ENCODE measurements around the gene IPO11. TPM values are rescaled to one million over a fixed set of nuclear protein-coding genes. Genes with fewer than 3 reads are reported as not detected.

The IPO11 gene
- total and polyA plus RNA-seq, 7 experiments from 2014 or later = 5.9 to 29.0 (median 23.2) TPM

GRCh38 chr5:62568143-62568542 lies 155.6 kb downstream of the IPO11 start:
- Histone ChIP-seq H3K4me3 (ENCODE audit: low read length) (no peak overlapping the region), H3K36me3 (ENCODE audit: control insufficient read depth in 2 of 3, insufficient read depth in 3 of 3, low read length in 3 of 3) (peaks cover 0 to 23% (median 0%) of the 10 kb centered on the region in 3 experiments), H3K9me3 (ENCODE audit: control insufficient read depth in 2 of 3, low read length in 3 of 3) (peaks cover 0 to 13% (median 3%) of the 10 kb centered on the region in 3 experiments), H3K4me1 (ENCODE audit: control insufficient read depth in 2 of 2, insufficient read depth in 2 of 2, low read length in 2 of 2) (no peaks in the 10 kb centered on the region), H3K27me3 (ENCODE audit: control insufficient read depth in 2 of 2, insufficient read depth in 2 of 2, low read length in 2 of 2) (no peaks in the 10 kb centered on the region), H3K27ac (ENCODE audit: low read depth, low read length) (no peak overlapping the region)
- ChIA-PET CTCF (no interaction called here), POLR2A (no interaction called here)
- Mint-ChIP-seq H3K4me1 (peaks cover 0 to 13% (median 4%) of the 10 kb centered on the region in 7 donors), H3K36me3 (peaks cover 22 to 58% (median 52%) of the 10 kb centered on the region in 5 donors), H3K27ac (peak overlapping the region in 1 of 9 donors; percentile 48), H3K27me3 (no peaks in the 10 kb centered on the region), H3K9me3 (peaks cover 8 to 46% (median 20%) of the 10 kb centered on the region in 11 donors), H3K4me3 (no peak overlapping the region)
- ATAC-seq = no peak
- intact Hi-C loops (cut with micrococcal nuclease) = no loop called here
- no peak for DNase-seq

GRCh38 chr5:62568800-62569432 lies 156.4 kb downstream of the IPO11 start:
- Histone ChIP-seq H3K9me3 (ENCODE audit: control insufficient read depth in 2 of 3, low read length in 3 of 3) (peaks cover 0 to 13% (median 3%) of the 10 kb centered on the region in 3 experiments), H3K4me1 (ENCODE audit: control insufficient read depth in 2 of 2, insufficient read depth in 2 of 2, low read length in 2 of 2) (no peaks in the 10 kb centered on the region), H3K4me3 (ENCODE audit: low read length) (no peak overlapping the region), H3K36me3 (ENCODE audit: control insufficient read depth in 2 of 3, insufficient read depth in 3 of 3, low read length in 3 of 3) (peaks cover 0 to 23% (median 0%) of the 10 kb centered on the region in 3 experiments), H3K27ac (ENCODE audit: low read depth, low read length) (no peak overlapping the region), H3K27me3 (ENCODE audit: control insufficient read depth in 2 of 2, insufficient read depth in 2 of 2, low read length in 2 of 2) (no peaks in the 10 kb centered on the region)
- Mint-ChIP-seq H3K4me1 (peaks cover 0 to 18% (median 5%) of the 10 kb centered on the region in 7 donors), H3K4me3 (peak overlapping the region in 1 of 10 donors; percentile 9), H3K36me3 (peaks cover 22 to 55% (median 48%) of the 10 kb centered on the region in 5 donors), H3K9me3 (peaks cover 8 to 46% (median 20%) of the 10 kb centered on the region in 11 donors), H3K27me3 (no peaks in the 10 kb centered on the region), H3K27ac (peak overlapping the region in 2 of 9 donors; percentile 3 to 10)
- intact Hi-C loops (cut with micrococcal nuclease) = no loop called here
- DNase-seq = no peak
- CTCF ChIA-PET = no interaction called here
- POLR2A ChIA-PET = no interaction called here
- ATAC-seq = no peak

DNA sequence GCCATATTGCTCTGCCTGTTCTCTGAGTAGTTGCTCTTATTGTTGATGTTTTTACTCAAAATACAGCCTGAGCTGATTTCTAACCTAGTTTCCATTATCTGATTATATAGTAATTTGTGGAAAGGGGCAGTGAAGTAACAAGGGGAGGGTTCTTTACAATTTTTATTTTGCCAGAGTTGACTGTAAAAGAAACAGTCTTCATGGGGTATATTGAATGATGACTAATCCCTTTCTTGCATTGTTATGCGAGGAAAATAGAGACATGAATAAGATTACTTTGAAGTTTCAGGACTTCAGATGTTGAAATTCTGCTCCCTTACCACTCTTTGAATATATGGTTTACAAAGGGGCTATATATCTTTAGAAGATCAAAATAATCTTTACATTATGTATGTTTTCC lies 156.9 kb downstream of the IPO11 start:
- ATAC-seq (no peak), DNase-seq (no peak)
- H3K36me3 Mint-ChIP-seq = peaks cover 22 to 49% (median 45%) of the 10 kb centered on the region in 5 donors
- Histone ChIP-seq H3K4me3 (ENCODE audit: low read length) (no peak overlapping the region), H3K36me3 (ENCODE audit: control insufficient read depth in 2 of 3, insufficient read depth in 3 of 3, low read length in 3 of 3) (peaks cover 0 to 23% (median 0%) of the 10 kb centered on the region in 3 experiments), H3K27ac (ENCODE audit: low read depth, low read length) (no peak overlapping the region), H3K27me3 (ENCODE audit: control insufficient read depth in 2 of 2, insufficient read depth in 2 of 2, low read length in 2 of 2) (no peaks in the 10 kb centered on the region), H3K9me3 (ENCODE audit: control insufficient read depth in 2 of 3, low read length in 3 of 3) (peaks cover 0 to 13% (median 3%) of the 10 kb centered on the region in 3 experiments), H3K4me1 (ENCODE audit: control insufficient read depth in 2 of 2, insufficient read depth in 2 of 2, low read length in 2 of 2) (no peaks in the 10 kb centered on the region)
- H3K27me3 Mint-ChIP-seq = no peaks in the 10 kb centered on the region
- H3K27ac Mint-ChIP-seq = peak overlapping the region in 2 of 9 donors; percentile 3 to 10
- ChIA-PET CTCF (no interaction called here), POLR2A (no interaction called here)
- intact Hi-C loops (cut with micrococcal nuclease) = no loop called here
- peaks cover 0 to 23% (median 9%) of the 10 kb centered on the region in 7 donors for H3K4me1 Mint-ChIP-seq
- peaks cover 8 to 44% (median 20%) of the 10 kb centered on the region in 11 donors for H3K9me3 Mint-ChIP-seq
- peak overlapping the region in 1 of 10 donors; percentile 9 for H3K4me3 Mint-ChIP-seq

GRCh38 chr5:62572918-62573514 lies 160.5 kb downstream of the IPO11 start:
- Histone ChIP-seq H3K4me1 (ENCODE audit: control insufficient read depth in 2 of 2, insufficient read depth in 2 of 2, low read length in 2 of 2) (peaks cover 0 to 3% of the 10 kb centered on the region in 2 donors), H3K27ac (ENCODE audit: low read depth, low read length) (no peak overlapping the region), H3K4me3 (ENCODE audit: low read length) (no peak overlapping the region), H3K9me3 (ENCODE audit: control insufficient read depth in 2 of 3, low read length in 3 of 3) (peaks cover 0 to 1% (median 0%) of the 10 kb centered on the region in 3 experiments), H3K36me3 (ENCODE audit: control insufficient read depth in 2 of 3, insufficient read depth in 3 of 3, low read length in 3 of 3) (peaks cover 0 to 6% (median 0%) of the 10 kb centered on the region in 3 experiments), H3K27me3 (ENCODE audit: control insufficient read depth in 2 of 2, insufficient read depth in 2 of 2, low read length in 2 of 2) (no peaks in the 10 kb centered on the region)
- ATAC-seq (no peak), DNase-seq (no peak)
- H3K27me3 Mint-ChIP-seq = no peaks in the 10 kb centered on the region
- intact Hi-C loops (cut with micrococcal nuclease) = loop anchor here in 1 of 2 donors (1.0 to 10.0 kb wide), 2 partner anchors 9 to 268 kb away; partner anchors contain the start of gene KIF2A
- H3K4me1 Mint-ChIP-seq = peaks cover 9 to 48% (median 28%) of the 10 kb centered on the region in 7 donors
- peak overlapping the region in 3 of 9 donors; percentile 1 to 75 (median 11) for H3K27ac Mint-ChIP-seq
- ChIA-PET POLR2A (no interaction called here), CTCF (no interaction called here)
- H3K4me3 Mint-ChIP-seq = peak overlapping the region in 6 of 10 donors; percentile 7 to 62 (median 32)
- peaks cover 6 to 25% (median 23%) of the 10 kb centered on the region in 5 donors for H3K36me3 Mint-ChIP-seq
- H3K9me3 Mint-ChIP-seq = peaks cover under 1 to 13% (median 8%) of the 10 kb centered on the region in 11 donors

GRCh38 chr5:62574599-62574998 lies 162.0 kb downstream of the IPO11 start:
- Histone ChIP-seq H3K36me3 (ENCODE audit: control insufficient read depth in 2 of 3, insufficient read depth in 3 of 3, low read length in 3 of 3) (no peaks in the 10 kb centered on the region), H3K4me3 (ENCODE audit: low read length) (no peak overlapping the region), H3K9me3 (ENCODE audit: control insufficient read depth in 2 of 3, low read length in 3 of 3) (no peaks in the 10 kb centered on the region), H3K27ac (ENCODE audit: low read depth, low read length) (no peak overlapping the region), H3K4me1 (ENCODE audit: control insufficient read depth in 2 of 2, insufficient read depth in 2 of 2, low read length in 2 of 2) (peaks cover 6 to 11% of the 10 kb centered on the region in 2 donors), H3K27me3 (ENCODE audit: control insufficient read depth in 2 of 2, insufficient read depth in 2 of 2, low read length in 2 of 2) (no peaks in the 10 kb centered on the region)
- Mint-ChIP-seq H3K4me1 (peaks cover 11 to 53% (median 31%) of the 10 kb centered on the region in 7 donors), H3K36me3 (peaks cover 0 to 12% (median 11%) of the 10 kb centered on the region in 5 donors), H3K27ac (peak overlapping the region in 2 of 9 donors; percentile 10 to 22), H3K9me3 (peaks cover 0 to 6% (median 0%) of the 10 kb centered on the region in 11 donors), H3K27me3 (no peaks in the 10 kb centered on the region), H3K4me3 (no peak overlapping the region)
- ChIA-PET POLR2A (no interaction called here), CTCF (no interaction called here)
- ATAC-seq (no peak), DNase-seq (no peak)
- intact Hi-C loops (cut with micrococcal nuclease) = loop anchor here in 1 of 2 donors (10.0 kb wide), 1 partner anchor 270 kb away; the partner anchor contains the start of gene KIF2A

DNA sequence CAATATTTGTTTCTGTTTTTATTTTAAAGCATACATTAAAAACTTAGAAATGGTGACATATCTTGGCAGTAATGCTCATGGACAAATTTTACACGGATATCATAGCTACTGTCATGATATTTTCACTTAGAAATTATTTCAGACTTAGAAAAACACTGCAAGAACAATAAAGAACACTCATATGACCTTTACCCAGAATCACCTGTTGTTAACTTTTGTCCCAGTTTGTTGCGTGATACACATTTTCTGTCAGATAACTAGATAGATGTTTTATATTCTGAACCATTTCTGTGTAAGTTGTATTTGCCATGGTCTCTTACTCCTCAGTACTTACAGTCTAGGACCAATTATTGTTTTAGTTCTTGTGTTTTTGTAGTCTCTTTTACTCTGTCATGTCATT lies 162.5 kb downstream of the IPO11 start:
- Mint-ChIP-seq H3K27me3 (no peaks in the 10 kb centered on the region), H3K36me3 (peaks cover 0 to 12% (median 11%) of the 10 kb centered on the region in 5 donors), H3K9me3 (peaks cover 0 to 6% (median 0%) of the 10 kb centered on the region in 11 donors), H3K4me1 (peaks cover 11 to 57% (median 34%) of the 10 kb centered on the region in 7 donors), H3K27ac (peak overlapping the region in 8 of 9 donors; percentile 0 to 70 (median 41)), H3K4me3 (no peak overlapping the region)
- CTCF ChIA-PET = no interaction called here
- no peaks in the 10 kb centered on the region for H3K36me3 ChIP-seq (ENCODE audit: control insufficient read depth in 2 of 3, insufficient read depth in 3 of 3, low read length in 3 of 3)
- DNase-seq (no peak), ATAC-seq (no peak)
- H3K27me3 ChIP-seq (ENCODE audit: control insufficient read depth in 2 of 2, insufficient read depth in 2 of 2, low read length in 2 of 2) = no peaks in the 10 kb centered on the region
- peaks cover 6 to 11% of the 10 kb centered on the region in 2 donors for H3K4me1 ChIP-seq (ENCODE audit: control insufficient read depth in 2 of 2, insufficient read depth in 2 of 2, low read length in 2 of 2)
- H3K9me3 ChIP-seq (ENCODE audit: control insufficient read depth in 2 of 3, low read length in 3 of 3) = no peaks in the 10 kb centered on the region
- H3K4me3 ChIP-seq (ENCODE audit: low read length) = no peak overlapping the region
- H3K27ac ChIP-seq (ENCODE audit: low read depth, low read length) = no peak overlapping the region
- intact Hi-C loops (cut with micrococcal nuclease) = loop anchor here in 1 of 2 donors (10.0 kb wide), 1 partner anchor 270 kb away; the partner anchor contains the start of gene KIF2A
- POLR2A ChIA-PET = no interaction called here
